ENCODE measurements around the gene MORN1. TPM values are rescaled to one million over a fixed set of nuclear protein-coding genes. Genes with fewer than 3 reads are reported as not detected.

Gene MORN1
- total and polyA plus RNA-seq, 2 donors (not counting 3 experiments of a cell fraction or from before 2014, with no cell fraction given) = 4.3 to 6.4 TPM

- H3K27ac ChIP-seq (ENCODE audit: insufficient read depth, low read depth, low read length) = no peak overlapping the region
- no peak overlapping the region for H3K4me2 ChIP-seq (ENCODE audit: insufficient read depth, low read length)
- no peaks in the 10 kb centered on the region for H3K36me3 ChIP-seq (ENCODE audit: control insufficient read depth in 2 of 2, extremely low read depth in 1 of 2, insufficient read depth in 2 of 2, low read length in 2 of 2)
- ChIA-PET POLR2A (no interaction called here), CTCF (interaction anchor here (1.5 kb wide), 1 partner anchor 179 kb away, joined by 4 read pairs; no protein-coding TSS in a partner anchor)
- H2AFZ ChIP-seq (ENCODE audit: low read depth, low read length) = no peak overlapping the region
- dilution Hi-C loops (cut with MboI; ENCODE audit: extremely low pct_ligation_motif_present, low sequenced_read_pairs) = no loop called here
- no TSS peak for BruUV-seq (replicated peaks)
- H3K27me3 ChIP-seq (ENCODE audit: control insufficient read depth in 2 of 2, insufficient read depth in 2 of 2, low read length in 2 of 2) = no peaks in the 10 kb centered on the region
- no peaks in the 10 kb centered on the region for H3K79me2 ChIP-seq (ENCODE audit: control insufficient read depth, insufficient read depth, low read length)
- H3K9me1 ChIP-seq (replicated peaks; ENCODE audit: control insufficient read depth, extremely low read depth, insufficient read depth, low read length) = no peaks in the 10 kb centered on the region
- DNase-seq (ENCODE audit: low read depth, low spot score) = no peak
- no peak overlapping the region for H3K4me3 ChIP-seq (replicated peaks in 1 of 3; ENCODE audit: insufficient read depth in 1 of 3, low read depth in 1 of 3, low read length in 3 of 3)
- no peaks in the 10 kb centered on the region for H3K4me1 ChIP-seq (ENCODE audit: control insufficient read depth, extremely low read depth, insufficient read depth, low read length)
- intact Hi-C loops (cut with micrococcal nuclease) = no loop called here
- no peaks in the 10 kb centered on the region for H4K20me1 ChIP-seq (replicated peaks; ENCODE audit: control insufficient read depth, extremely low read depth, insufficient read depth, low read length)
- no peak for FAIRE-seq
- TF ChIP-seq, protein P1, sequence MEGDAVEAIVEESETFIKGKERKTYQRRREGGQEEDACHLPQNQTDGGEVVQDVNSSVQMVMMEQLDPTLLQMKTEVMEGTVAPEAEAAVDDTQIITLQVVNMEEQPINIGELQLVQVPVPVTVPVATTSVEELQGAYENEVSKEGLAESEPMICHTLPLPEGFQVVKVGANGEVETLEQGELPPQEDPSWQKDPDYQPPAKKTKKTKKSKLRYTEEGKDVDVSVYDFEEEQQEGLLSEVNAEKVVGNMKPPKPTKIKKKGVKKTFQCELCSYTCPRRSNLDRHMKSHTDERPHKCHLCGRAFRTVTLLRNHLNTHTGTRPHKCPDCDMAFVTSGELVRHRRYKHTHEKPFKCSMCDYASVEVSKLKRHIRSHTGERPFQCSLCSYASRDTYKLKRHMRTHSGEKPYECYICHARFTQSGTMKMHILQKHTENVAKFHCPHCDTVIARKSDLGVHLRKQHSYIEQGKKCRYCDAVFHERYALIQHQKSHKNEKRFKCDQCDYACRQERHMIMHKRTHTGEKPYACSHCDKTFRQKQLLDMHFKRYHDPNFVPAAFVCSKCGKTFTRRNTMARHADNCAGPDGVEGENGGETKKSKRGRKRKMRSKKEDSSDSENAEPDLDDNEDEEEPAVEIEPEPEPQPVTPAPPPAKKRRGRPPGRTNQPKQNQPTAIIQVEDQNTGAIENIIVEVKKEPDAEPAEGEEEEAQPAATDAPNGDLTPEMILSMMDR (IDR thresholded peaks at IDR 0.05; ENCODE audit: extremely low read depth in 1 of 2, insufficient read depth in 1 of 2, low read depth in 1 of 2, low read length in 2 of 2) = no peak
- TF ChIP-seq FOS (IDR thresholded peaks at IDR 0.05; ENCODE audit: borderline replicate concordance, insufficient read depth, low read length) (no peak), JUN (IDR thresholded peaks at IDR 0.05; ENCODE audit: borderline replicate concordance, insufficient read depth, insufficient read length, low read depth) (no peak), EZH2 (IDR thresholded peaks at IDR 0.05; ENCODE audit: borderline replicate concordance, low read depth, low read length, severe bottlenecking) (no peak), POLR2AphosphoS5 (IDR thresholded peaks at IDR 0.05; ENCODE audit: insufficient read depth, low read depth, low read length) (no peak), GATA2 (IDR thresholded peaks at IDR 0.05; ENCODE audit: insufficient read depth, insufficient read length, low read depth, low read length) (no peak), MYC (IDR thresholded peaks at IDR 0.05; ENCODE audit: low read depth, low read length) (no peak), POLR2A (IDR thresholded peaks at IDR 0.05; ENCODE audit: low read depth, low read length) (no peak)
- TF ChIP-seq, protein P2, sequence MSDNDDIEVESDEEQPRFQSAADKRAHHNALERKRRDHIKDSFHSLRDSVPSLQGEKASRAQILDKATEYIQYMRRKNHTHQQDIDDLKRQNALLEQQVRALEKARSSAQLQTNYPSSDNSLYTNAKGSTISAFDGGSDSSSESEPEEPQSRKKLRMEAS (IDR thresholded peaks at IDR 0.05; ENCODE audit: insufficient read depth, insufficient read length) = no peak
- no peaks in the 10 kb centered on the region for H3K9me3 ChIP-seq (replicated peaks; ENCODE audit: control insufficient read depth, insufficient read depth, low read length)
- H3K9ac ChIP-seq (replicated peaks; ENCODE audit: extremely low read depth, insufficient read depth, low read length) = no peak overlapping the region
Observed at GRCh38 chr1:2352897-2353550, 38.3 kb downstream of the MORN1 start.
